Epithelial cell of umbilical artery (primary cell): Measurements from ENCODE around the gene VAV3. TPM values are rescaled to one million over a fixed set of nuclear protein-coding genes. Genes with fewer than 3 reads are reported as not detected.

Experiments
- total RNA-seq: library from RNA; depleted of rRNA; stranded (reverse); fragments of >200 nt; gene quantifications from 2 replicates; pipeline ENCODE4 v1.2.3, GENCODE V29; 2014

The VAV3 gene
- 1.9 and 2.1 TPM in 2 replicates for total RNA-seq

GRCh38 chr1:107965110-107965991 is at the start of gene VAV3:
Gene VAV3, minus strand, starts transcription at chr1:107965180. Its CDS starts 311 bp downstream, at chr1:107964869.

Other genes with a start within 250 kb of the VAV3 start
- gene SLC25A24, start 235.2 kb upstream of the VAV3 start, total RNA-seq = 44.2 and 62.8 TPM in 2 replicates